GM23338 (cell line): Measurements from ENCODE around the gene TWIST2. TPM values are rescaled to one million over a fixed set of nuclear protein-coding genes. Genes with fewer than 3 reads are reported as not detected.

Experiments
- ATAC-seq: fragments of 200-7000 bp; cut with Tn5 transposase; 3 replicates; pipeline ENCODE4 v1.9.1; 2020
- DNase-seq: peaks from one replicate; pipeline ENCODE4 v3.0.0-alpha.2; 2015; ENCODE audit warnings: low spot score
- H2AFZ ChIP-seq: fragments of 200-600 bp; sonication (generic); 2 replicates; pipeline ENCODE4 v1.8.0; 2016; ENCODE audit warnings: antibody characterized with exemption, mild to moderate bottlenecking, moderate library complexity
- H3F3A ChIP-seq: fragments of 200-600 bp; sonication (generic); replicated peaks from 2 replicates; pipeline ENCODE4 v1.8.0; 2017; ENCODE audit warnings: antibody characterized with exemption, mixed run types, low read depth
- H3K27ac ChIP-seq: fragments of 200-600 bp; sonication (generic); 2 replicates; pipeline ENCODE4 v1.6.1; 2016; ENCODE audit warnings: low read depth
- H3K27me3 ChIP-seq: fragments of 200-600 bp; sonication (generic); 2 replicates; pipeline ENCODE4 v1.8.0; 2016; ENCODE audit warnings: mild to moderate bottlenecking, mixed run types, moderate library complexity; ENCODE audit not compliant: insufficient read depth
- H3K36me3 ChIP-seq: fragments of 200-600 bp; sonication (generic); 2 replicates; pipeline ENCODE4 v1.8.0; 2016; ENCODE audit warnings: mild to moderate bottlenecking; ENCODE audit not compliant: insufficient read depth
- H3K4me1 ChIP-seq: fragments of 200-600 bp; sonication (generic); 2 replicates; pipeline ENCODE4 v1.8.0; 2016; ENCODE audit warnings: mild to moderate bottlenecking, moderate library complexity; ENCODE audit not compliant: insufficient read depth
- H3K4me2 ChIP-seq: fragments of 200-600 bp; sonication (generic); 2 replicates; pipeline ENCODE4 v1.7.1; 2017; ENCODE audit warnings: mixed run types
- H3K4me3 ChIP-seq: fragments of 200-600 bp; sonication (generic); 2 replicates; pipeline ENCODE4 v1.6.1; 2016; ENCODE audit warnings: mixed run types
- H3K79me2 ChIP-seq: fragments of 200-600 bp; sonication (generic); replicated peaks from 2 replicates; pipeline ENCODE4 v1.8.0; 2017; ENCODE audit warnings: mild to moderate bottlenecking; ENCODE audit not compliant: insufficient read depth
- H3K9me2 ChIP-seq: fragments of 200-600 bp; sonication (generic); 2 replicates; pipeline ENCODE4 v1.8.0; 2017; ENCODE audit not compliant: insufficient read depth
- H4K20me1 ChIP-seq: fragments of 200-600 bp; sonication (generic); replicated peaks from 2 replicates; pipeline ENCODE4 v1.8.0; 2017; ENCODE audit warnings: mild to moderate bottlenecking; ENCODE audit not compliant: insufficient read depth
- H3K27ac Mint-ChIP-seq: 2 replicates; pipeline ENCODE4 v1.8.0; 2020; ENCODE audit warnings: inconsistent platforms, mild to moderate bottlenecking, moderate library complexity, mixed read lengths
- H3K27me3 Mint-ChIP-seq: 3 replicates; pipeline ENCODE4 v1.8.0; 2022; ENCODE audit warnings: low read depth, mild to moderate bottlenecking, moderate library complexity, mixed read lengths, inconsistent platforms; ENCODE audit not compliant: insufficient read depth, poor library complexity
- H3K36me3 Mint-ChIP-seq: 3 replicates; pipeline ENCODE4 v1.8.0; 2021; ENCODE audit warnings: low read depth, mild to moderate bottlenecking, inconsistent platforms, moderate library complexity, mixed read lengths
- H3K4me1 Mint-ChIP-seq: 3 replicates; pipeline ENCODE4 v1.8.0; 2020; ENCODE audit warnings: mild to moderate bottlenecking, inconsistent platforms, mixed read lengths
- H3K4me3 Mint-ChIP-seq: 3 replicates; pipeline ENCODE4 v1.8.0; 2021; ENCODE audit warnings: moderate library complexity, mild to moderate bottlenecking, inconsistent platforms, mixed read lengths
- H3K9me3 Mint-ChIP-seq: 3 replicates; pipeline ENCODE4 v1.8.0; 2020; ENCODE audit warnings: moderate library complexity, mild to moderate bottlenecking, inconsistent platforms, mixed read lengths
- CREB1 ChIP-seq: fragments of 250-450 bp; sonication (Bioruptor Pico); IDR thresholded peaks from 2 replicates; pipeline ENCODE4 v1.5.0; 2020; ENCODE audit warnings: low read depth, mild to moderate bottlenecking, moderate library complexity
- ETS1 ChIP-seq: IDR thresholded peaks from 2 replicates; pipeline ENCODE4 v1.6.1; 2016; ENCODE audit warnings: antibody characterized with exemption
- EZH2 ChIP-seq: fragments of 200-600 bp; sonication (generic); IDR thresholded peaks from one replicate; pipeline ENCODE4 v1.8.0; 2017; ENCODE audit warnings: antibody characterized with exemption, mild to moderate bottlenecking, low read depth; ENCODE audit not compliant: unreplicated experiment
- EZH2phosphoT487 ChIP-seq: fragments of 200-600 bp; sonication (generic); IDR thresholded peaks from one replicate; pipeline ENCODE4 v1.8.1; 2018; ENCODE audit warnings: antibody characterized with exemption; ENCODE audit not compliant: unreplicated experiment
- JUNB ChIP-seq: IDR thresholded peaks from one replicate; pipeline ENCODE4 v1.6.1; 2016; ENCODE audit warnings: antibody characterized with exemption; ENCODE audit not compliant: unreplicated experiment
- NANOG ChIP-seq: IDR thresholded peaks from 2 replicates; pipeline ENCODE4 v1.6.1; 2016; ENCODE audit warnings: antibody characterized with exemption, borderline replicate concordance
- POLR2AphosphoS5 ChIP-seq: IDR thresholded peaks from 2 replicates; pipeline ENCODE4 v1.6.1; 2016; ENCODE audit warnings: antibody characterized with exemption, low read depth
- REST ChIP-seq: IDR thresholded peaks from one replicate; pipeline ENCODE4 v1.6.1; 2018; ENCODE audit warnings: antibody characterized with exemption; ENCODE audit not compliant: unreplicated experiment
- STAT1 ChIP-seq: IDR thresholded peaks from one replicate; pipeline ENCODE4 v1.6.1; 2016; ENCODE audit warnings: antibody characterized with exemption; ENCODE audit not compliant: unreplicated experiment
- ZNF114 ChIP-seq: fragments of 250-450 bp; sonication (Bioruptor Pico); IDR thresholded peaks from 2 replicates; pipeline ENCODE4 v1.5.0; 2020; ENCODE audit warnings: mild to moderate bottlenecking, moderate library complexity
- ZNF331 ChIP-seq: fragments of 250-450 bp; sonication (Bioruptor Pico); IDR thresholded peaks from 2 replicates; pipeline ENCODE4 v1.5.0; 2020; ENCODE audit warnings: low read depth, mild to moderate bottlenecking, moderate library complexity
- polyA plus RNA-seq: library from polyadenylated mRNA; unstranded; fragments of >200 nt; fragmentation: Nextera tagmentation; extraction: Ambion mirVana; gene quantifications from 2 replicates; pipeline ENCODE4 v1.2.1, GENCODE V29; 2016
- total RNA-seq: library from RNA; depleted of rRNA; stranded (reverse); fragments of >200 nt; shearing (Covaris generic); gene quantifications from 2 replicates; pipeline ENCODE4 v1.2.3, GENCODE V29; 2014
- TF ChIP-seq, protein P1 (sequence below): fragments of 250-450 bp; sonication (Bioruptor Pico); IDR thresholded peaks from 2 replicates; pipeline ENCODE4 v1.5.0; 2020; ENCODE audit warnings: mild to moderate bottlenecking, moderate library complexity
- TF ChIP-seq, protein P2 (sequence below), 2 experiments: fragments of 200-600 bp in 1 of 2; sonication (generic) in 1 of 2; conservative IDR thresholded peaks; 2 replicates each; pipeline versions ENCODE4 v1.5.1 to v1.6.1; 2016 to 2017; ENCODE audit warnings: antibody characterized with exemption in 2 of 2, low read depth in 2 of 2, mild to moderate bottlenecking in 2 of 2, moderate library complexity in 1 of 2

Gene TWIST2
- total and polyA plus RNA-seq, 2 experiments from 2014 or later: 7.0 to 12.5 TPM

DNA sequence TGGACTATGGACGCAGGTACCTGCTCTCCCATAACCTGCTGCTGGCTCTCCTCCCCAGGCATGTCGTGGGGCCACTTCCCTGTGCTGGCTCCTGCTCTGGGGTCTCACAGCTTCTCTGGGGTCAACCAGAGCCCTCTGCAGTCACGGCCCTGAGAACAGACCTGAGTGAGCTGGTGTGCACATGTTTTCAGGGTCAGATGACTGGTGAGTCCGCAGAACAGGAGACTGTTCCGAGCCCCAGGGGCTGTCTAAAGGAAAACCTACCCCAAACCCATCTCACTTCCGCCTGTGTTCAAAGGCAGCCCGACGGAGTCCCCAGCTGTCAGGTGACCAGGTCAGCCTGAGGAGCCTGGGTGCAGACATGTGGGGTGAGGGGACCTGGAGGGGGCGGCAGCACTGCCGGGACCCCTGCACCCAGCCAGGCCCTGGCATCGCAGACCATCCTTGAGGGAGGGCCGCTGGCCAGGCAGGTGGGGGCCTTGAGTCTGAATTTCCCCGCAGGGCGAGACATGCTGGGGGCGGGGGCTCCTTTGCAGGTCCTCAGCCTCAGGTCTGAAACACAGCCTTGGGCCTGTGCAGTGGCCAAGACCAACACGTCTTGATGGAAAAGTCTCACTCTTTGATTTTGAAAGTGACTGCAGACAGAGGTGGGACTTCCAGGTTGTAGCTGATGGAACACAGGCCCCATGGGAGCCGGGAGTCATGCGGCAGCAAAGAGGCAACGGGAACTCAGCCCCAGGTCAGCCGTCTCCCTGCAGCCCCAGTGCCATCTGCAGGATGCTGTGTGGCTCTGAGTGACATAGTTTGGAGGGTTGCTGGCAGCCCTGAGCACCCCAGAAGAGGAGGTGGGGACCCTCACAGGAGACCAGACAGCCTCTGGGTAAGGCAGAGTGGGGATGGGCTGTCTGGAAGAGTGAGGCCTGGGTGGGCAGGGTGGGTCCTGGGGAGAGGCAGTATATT, 65.3 kb downstream of the TWIST2 start:
- Mint-ChIP-seq H3K9me3 (no peaks in the 10 kb centered on the region), H3K4me1 (peaks cover 9% of the 10 kb centered on the region), H3K36me3 (no peaks in the 10 kb centered on the region), H3K27ac (no peak overlapping the region), H3K27me3 (peaks cover 14% of the 10 kb centered on the region), H3K4me3 (no peak overlapping the region)
- Histone ChIP-seq H3K4me2 (no peak overlapping the region), H3K79me2 (no peaks in the 10 kb centered on the region), H2AFZ (no peak overlapping the region), H3K27me3 (no peaks in the 10 kb centered on the region), H3K4me1 (no peaks in the 10 kb centered on the region), H3K9me2 (no peaks in the 10 kb centered on the region), H3K4me3 (no peak overlapping the region), H3K27ac (no peak overlapping the region), H3F3A (0 out of 2 replicates have a peak, but pooled peaks cover under 1% of the 10 kb centered on the region), H3K36me3 (no peaks in the 10 kb centered on the region), H4K20me1 (no peaks in the 10 kb centered on the region)
- DNase-seq (no peak), ATAC-seq (no peak)
- TF ChIP-seq, protein P1, sequence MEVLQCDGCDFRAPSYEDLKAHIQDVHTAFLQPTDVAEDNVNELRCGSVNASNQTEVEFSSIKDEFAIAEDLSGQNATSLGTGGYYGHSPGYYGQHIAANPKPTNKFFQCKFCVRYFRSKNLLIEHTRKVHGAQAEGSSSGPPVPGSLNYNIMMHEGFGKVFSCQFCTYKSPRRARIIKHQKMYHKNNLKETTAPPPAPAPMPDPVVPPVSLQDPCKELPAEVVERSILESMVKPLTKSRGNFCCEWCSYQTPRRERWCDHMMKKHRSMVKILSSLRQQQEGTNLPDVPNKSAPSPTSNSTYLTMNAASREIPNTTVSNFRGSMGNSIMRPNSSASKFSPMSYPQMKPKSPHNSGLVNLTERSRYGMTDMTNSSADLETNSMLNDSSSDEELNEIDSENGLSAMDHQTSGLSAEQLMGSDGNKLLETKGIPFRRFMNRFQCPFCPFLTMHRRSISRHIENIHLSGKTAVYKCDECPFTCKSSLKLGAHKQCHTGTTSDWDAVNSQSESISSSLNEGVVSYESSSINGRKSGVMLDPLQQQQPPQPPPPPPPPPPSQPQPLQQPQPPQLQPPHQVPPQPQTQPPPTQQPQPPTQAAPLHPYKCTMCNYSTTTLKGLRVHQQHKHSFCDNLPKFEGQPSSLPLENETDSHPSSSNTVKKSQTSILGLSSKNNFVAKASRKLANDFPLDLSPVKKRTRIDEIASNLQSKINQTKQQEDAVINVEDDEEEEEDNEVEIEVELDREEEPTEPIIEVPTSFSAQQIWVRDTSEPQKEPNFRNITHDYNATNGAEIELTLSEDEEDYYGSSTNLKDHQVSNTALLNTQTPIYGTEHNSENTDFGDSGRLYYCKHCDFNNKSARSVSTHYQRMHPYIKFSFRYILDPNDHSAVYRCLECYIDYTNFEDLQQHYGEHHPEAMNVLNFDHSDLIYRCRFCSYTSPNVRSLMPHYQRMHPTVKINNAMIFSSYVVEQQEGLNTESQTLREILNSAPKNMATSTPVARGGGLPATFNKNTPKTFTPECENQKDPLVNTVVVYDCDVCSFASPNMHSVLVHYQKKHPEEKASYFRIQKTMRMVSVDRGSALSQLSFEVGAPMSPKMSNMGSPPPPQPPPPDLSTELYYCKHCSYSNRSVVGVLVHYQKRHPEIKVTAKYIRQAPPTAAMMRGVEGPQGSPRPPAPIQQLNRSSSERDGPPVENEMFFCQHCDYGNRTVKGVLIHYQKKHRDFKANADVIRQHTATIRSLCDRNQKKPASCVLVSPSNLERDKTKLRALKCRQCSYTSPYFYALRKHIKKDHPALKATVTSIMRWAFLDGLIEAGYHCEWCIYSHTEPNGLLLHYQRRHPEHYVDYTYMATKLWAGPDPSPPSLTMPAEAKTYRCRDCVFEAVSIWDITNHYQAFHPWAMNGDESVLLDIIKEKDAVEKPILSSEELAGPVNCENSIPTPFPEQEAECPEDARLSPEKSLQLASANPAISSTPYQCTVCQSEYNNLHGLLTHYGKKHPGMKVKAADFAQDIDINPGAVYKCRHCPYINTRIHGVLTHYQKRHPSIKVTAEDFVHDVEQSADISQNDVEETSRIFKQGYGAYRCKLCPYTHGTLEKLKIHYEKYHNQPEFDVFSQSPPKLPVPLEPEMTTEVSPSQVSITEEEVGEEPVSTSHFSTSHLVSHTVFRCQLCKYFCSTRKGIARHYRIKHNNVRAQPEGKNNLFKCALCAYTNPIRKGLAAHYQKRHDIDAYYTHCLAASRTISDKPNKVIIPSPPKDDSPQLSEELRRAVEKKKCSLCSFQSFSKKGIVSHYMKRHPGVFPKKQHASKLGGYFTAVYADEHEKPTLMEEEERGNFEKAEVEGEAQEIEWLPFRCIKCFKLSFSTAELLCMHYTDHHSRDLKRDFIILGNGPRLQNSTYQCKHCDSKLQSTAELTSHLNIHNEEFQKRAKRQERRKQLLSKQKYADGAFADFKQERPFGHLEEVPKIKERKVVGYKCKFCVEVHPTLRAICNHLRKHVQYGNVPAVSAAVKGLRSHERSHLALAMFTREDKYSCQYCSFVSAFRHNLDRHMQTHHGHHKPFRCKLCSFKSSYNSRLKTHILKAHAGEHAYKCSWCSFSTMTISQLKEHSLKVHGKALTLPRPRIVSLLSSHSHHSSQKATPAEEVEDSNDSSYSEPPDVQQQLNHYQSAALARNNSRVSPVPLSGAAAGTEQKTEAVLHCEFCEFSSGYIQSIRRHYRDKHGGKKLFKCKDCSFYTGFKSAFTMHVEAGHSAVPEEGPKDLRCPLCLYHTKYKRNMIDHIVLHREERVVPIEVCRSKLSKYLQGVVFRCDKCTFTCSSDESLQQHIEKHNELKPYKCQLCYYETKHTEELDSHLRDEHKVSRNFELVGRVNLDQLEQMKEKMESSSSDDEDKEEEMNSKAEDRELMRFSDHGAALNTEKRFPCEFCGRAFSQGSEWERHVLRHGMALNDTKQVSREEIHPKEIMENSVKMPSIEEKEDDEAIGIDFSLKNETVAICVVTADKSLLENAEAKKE (CRISPR knock-in tag): no peak
- TF ChIP-seq CREB1 (no peak), ETS1 (no peak), POLR2AphosphoS5 (no peak), EZH2phosphoT487 (no peak), NANOG (no peak), REST (no peak), EZH2 (no peak), ZNF331 (CRISPR knock-in tag) (no peak), ZNF114 (no peak), JUNB (no peak), STAT1 (no peak)
- TF ChIP-seq, protein P2, sequence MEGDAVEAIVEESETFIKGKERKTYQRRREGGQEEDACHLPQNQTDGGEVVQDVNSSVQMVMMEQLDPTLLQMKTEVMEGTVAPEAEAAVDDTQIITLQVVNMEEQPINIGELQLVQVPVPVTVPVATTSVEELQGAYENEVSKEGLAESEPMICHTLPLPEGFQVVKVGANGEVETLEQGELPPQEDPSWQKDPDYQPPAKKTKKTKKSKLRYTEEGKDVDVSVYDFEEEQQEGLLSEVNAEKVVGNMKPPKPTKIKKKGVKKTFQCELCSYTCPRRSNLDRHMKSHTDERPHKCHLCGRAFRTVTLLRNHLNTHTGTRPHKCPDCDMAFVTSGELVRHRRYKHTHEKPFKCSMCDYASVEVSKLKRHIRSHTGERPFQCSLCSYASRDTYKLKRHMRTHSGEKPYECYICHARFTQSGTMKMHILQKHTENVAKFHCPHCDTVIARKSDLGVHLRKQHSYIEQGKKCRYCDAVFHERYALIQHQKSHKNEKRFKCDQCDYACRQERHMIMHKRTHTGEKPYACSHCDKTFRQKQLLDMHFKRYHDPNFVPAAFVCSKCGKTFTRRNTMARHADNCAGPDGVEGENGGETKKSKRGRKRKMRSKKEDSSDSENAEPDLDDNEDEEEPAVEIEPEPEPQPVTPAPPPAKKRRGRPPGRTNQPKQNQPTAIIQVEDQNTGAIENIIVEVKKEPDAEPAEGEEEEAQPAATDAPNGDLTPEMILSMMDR (conservative IDR thresholded peaks at IDR 0.05; ENCODE audit: low read depth in 2 of 2): no peak
